Effector memory CD8-positive, alpha-beta T cell (primary cell): ENCODE data around the gene TTLL11.

ENCODE experiments used
- ATAC-seq: fragments of 150-1000 bp; cut with Tn5 transposase; replicated peaks from 2 replicates; pipeline ENCODE4 v1.10.0; 2021; ENCODE audit warnings: mild to moderate bottlenecking, moderate library complexity
- DNase-seq, 3 experiments: peaks; one replicate each; pipeline ENCODE4 v3.0.0; 2021
- H3K27ac Mint-ChIP-seq, 2 donors: one replicate each; pipeline ENCODE4 v1.8.0; 2022; ENCODE audit warnings: mild to moderate bottlenecking in 2 of 2, mixed read lengths in 2 of 2, moderate library complexity in 2 of 2
- H3K27me3 Mint-ChIP-seq, 2 donors: one replicate each; pipeline ENCODE4 v1.8.0; 2022; ENCODE audit warnings: mixed read lengths in 2 of 2
- H3K36me3 Mint-ChIP-seq: one replicate; pipeline ENCODE4 v1.8.0; 2022; ENCODE audit warnings: mild to moderate bottlenecking, moderate library complexity, mixed read lengths; ENCODE audit not compliant: insufficient read depth
- H3K4me1 Mint-ChIP-seq, 2 donors: one replicate each; pipeline ENCODE4 v1.8.0; 2022; ENCODE audit warnings: low read depth in 2 of 2, mixed read lengths in 2 of 2
- H3K4me3 Mint-ChIP-seq, 2 donors: one replicate each; pipeline ENCODE4 v1.8.0; 2022; ENCODE audit warnings: mild to moderate bottlenecking in 2 of 2, mixed read lengths in 2 of 2, moderate library complexity in 2 of 2
- H3K9me3 Mint-ChIP-seq, 2 donors: one replicate each; pipeline ENCODE4 v1.8.0; 2022; ENCODE audit warnings: mixed read lengths in 2 of 2

Gene TTLL11

GRCh38 chr9:121790841-121791240 is 302.3 kb downstream of the TTLL11 start:
- peaks cover 23 to 40% of the 10 kb centered on the region in 2 donors for H3K27me3 Mint-ChIP-seq
- no peaks in the 10 kb centered on the region for H3K36me3 Mint-ChIP-seq
- no peaks in the 10 kb centered on the region for H3K4me1 Mint-ChIP-seq
- H3K9me3 Mint-ChIP-seq, result no peaks in the 10 kb centered on the region
- DNase-seq (no peak), ATAC-seq (no peak)
- no peak overlapping the region for H3K27ac Mint-ChIP-seq
- H3K4me3 Mint-ChIP-seq, result no peak overlapping the region

- H3K4me1 Mint-ChIP-seq, result peaks cover 0 to 2% of the 10 kb centered on the region in 2 donors
- no peak overlapping the region for H3K27ac Mint-ChIP-seq
- no peaks in the 10 kb centered on the region for H3K36me3 Mint-ChIP-seq
- no peak overlapping the region for H3K4me3 Mint-ChIP-seq
- H3K27me3 Mint-ChIP-seq, result peaks cover 23 to 40% of the 10 kb centered on the region in 2 donors
- no peak for DNase-seq
- no peaks in the 10 kb centered on the region for H3K9me3 Mint-ChIP-seq
- no peak for ATAC-seq
Observed at GRCh38 chr9:121788686-121789366, 304.3 kb downstream of the TTLL11 start.

GRCh38 chr9:121786998-121787422 is 306.1 kb downstream of the TTLL11 start:
- no peak for DNase-seq
- Mint-ChIP-seq H3K36me3 (peaks cover 3% of the 10 kb centered on the region), H3K27me3 (peaks cover 23 to 40% of the 10 kb centered on the region in 2 donors), H3K4me1 (peaks cover 0 to 4% of the 10 kb centered on the region in 2 donors), H3K9me3 (no peaks in the 10 kb centered on the region), H3K4me3 (no peak overlapping the region), H3K27ac (no peak overlapping the region)
- ATAC-seq, result no peak

GRCh38 chr9:121786543-121786948 is 306.6 kb downstream of the TTLL11 start:
- Mint-ChIP-seq H3K36me3 (peaks cover 3% of the 10 kb centered on the region), H3K27me3 (peaks cover 23 to 36% of the 10 kb centered on the region in 2 donors), H3K27ac (no peak overlapping the region), H3K4me3 (no peak overlapping the region), H3K4me1 (peaks cover 0 to 4% of the 10 kb centered on the region in 2 donors), H3K9me3 (no peaks in the 10 kb centered on the region)
- no peak for ATAC-seq
- DNase-seq, result no peak

GRCh38 chr9:121785673-121786542 is 307.2 kb downstream of the TTLL11 start:
- H3K4me3 Mint-ChIP-seq, result no peak overlapping the region
- ATAC-seq (no peak), DNase-seq (no peak)
- no peak overlapping the region for H3K27ac Mint-ChIP-seq
- H3K4me1 Mint-ChIP-seq, result peaks cover 0 to 4% of the 10 kb centered on the region in 2 donors
- peaks cover 23 to 35% of the 10 kb centered on the region in 2 donors for H3K27me3 Mint-ChIP-seq
- peaks cover 3% of the 10 kb centered on the region for H3K36me3 Mint-ChIP-seq
- H3K9me3 Mint-ChIP-seq, result no peaks in the 10 kb centered on the region

GRCh38 chr9:121784731-121785411 is 308.2 kb downstream of the TTLL11 start:
- no peak for DNase-seq
- Mint-ChIP-seq H3K27me3 (peaks cover 23 to 33% of the 10 kb centered on the region in 2 donors), H3K9me3 (no peaks in the 10 kb centered on the region), H3K27ac (no peak overlapping the region), H3K4me1 (peaks cover 0 to 4% of the 10 kb centered on the region in 2 donors), H3K36me3 (peaks cover 3% of the 10 kb centered on the region), H3K4me3 (no peak overlapping the region)
- no peak for ATAC-seq

- Mint-ChIP-seq H3K4me3 (no peak overlapping the region), H3K27me3 (peaks cover 18 to 26% of the 10 kb centered on the region in 2 donors), H3K27ac (no peak overlapping the region), H3K4me1 (peaks cover 0 to 4% of the 10 kb centered on the region in 2 donors), H3K9me3 (no peaks in the 10 kb centered on the region), H3K36me3 (peaks cover 3% of the 10 kb centered on the region)
- ATAC-seq (no peak), DNase-seq (no peak)
Observed at GRCh38 chr9:121783521-121784507, 309.3 kb downstream of the TTLL11 start.

GRCh38 chr9:121783111-121783510 is 310.0 kb downstream of the TTLL11 start:
- Mint-ChIP-seq H3K4me1 (peaks cover 0 to 4% of the 10 kb centered on the region in 2 donors), H3K36me3 (peaks cover 3% of the 10 kb centered on the region), H3K4me3 (no peak overlapping the region), H3K27ac (no peak overlapping the region), H3K27me3 (peaks cover 14 to 22% of the 10 kb centered on the region in 2 donors), H3K9me3 (no peaks in the 10 kb centered on the region)
- ATAC-seq (no peak), DNase-seq (no peak)

GRCh38 chr9:121782514-121783110 is 310.5 kb downstream of the TTLL11 start:
- peaks cover 12 to 22% of the 10 kb centered on the region in 2 donors for H3K27me3 Mint-ChIP-seq
- H3K4me1 Mint-ChIP-seq, result peaks cover 0 to 4% of the 10 kb centered on the region in 2 donors
- ATAC-seq (no peak), DNase-seq (no peak)
- no peak overlapping the region for H3K27ac Mint-ChIP-seq
- peaks cover 3% of the 10 kb centered on the region for H3K36me3 Mint-ChIP-seq
- H3K9me3 Mint-ChIP-seq, result no peaks in the 10 kb centered on the region
- H3K4me3 Mint-ChIP-seq, result no peak overlapping the region

GRCh38 chr9:121781701-121782464 is 311.2 kb downstream of the TTLL11 start:
- Mint-ChIP-seq H3K36me3 (peaks cover 3% of the 10 kb centered on the region), H3K9me3 (no peaks in the 10 kb centered on the region)

GRCh38 chr9:121781145-121781548 is 312.0 kb downstream of the TTLL11 start:
- Mint-ChIP-seq H3K27ac (no peak overlapping the region), H3K27me3 (peaks cover 3 to 11% of the 10 kb centered on the region in 2 donors), H3K9me3 (no peaks in the 10 kb centered on the region), H3K36me3 (peaks cover 3% of the 10 kb centered on the region), H3K4me3 (no peak overlapping the region), H3K4me1 (peaks cover 0 to 4% of the 10 kb centered on the region in 2 donors)
- no peak for ATAC-seq
- DNase-seq, result no peak

More at GRCh38 chr9:121781701-121782464, 311.2 kb downstream of the TTLL11 start:
- peaks cover 5 to 16% of the 10 kb centered on the region in 2 donors for H3K27me3 Mint-ChIP-seq
- no peak overlapping the region for H3K4me3 Mint-ChIP-seq
- DNase-seq (no peak), ATAC-seq (no peak)
- peaks cover 0 to 4% of the 10 kb centered on the region in 2 donors for H3K4me1 Mint-ChIP-seq
- no peak overlapping the region for H3K27ac Mint-ChIP-seq
